ENCODE data around the gene ANKS3.

Gene ANKS3

GRCh38 chr16:4648917-4649316, 85.2 kb downstream of the ANKS3 start:
- no peak for DNase-seq (ENCODE audit: low read depth)
- H3K4me3 ChIP-seq (ENCODE audit: low read depth, low read length), result no peak overlapping the region
- TF ChIP-seq CTCF (IDR thresholded peaks at IDR 0.05; ENCODE audit: low read depth, low read length, missing control alignments), result no peak
- in situ Hi-C loops (cut with HindIII; ENCODE audit: low sequenced_read_pairs), result loop anchor here (25.0 kb wide), 1 partner anchor 137 kb away; no protein-coding TSS in a partner anchor

GRCh38 chr16:4647644-4647980, 86.5 kb downstream of the ANKS3 start:
- in situ Hi-C loops (cut with HindIII; ENCODE audit: low sequenced_read_pairs), result loop anchor here (25.0 kb wide), 1 partner anchor 135 kb away; no protein-coding TSS in a partner anchor
- no peak for DNase-seq (ENCODE audit: low read depth)
- no peak overlapping the region for H3K4me3 ChIP-seq (ENCODE audit: low read depth, low read length)
- no peak for TF ChIP-seq CTCF (IDR thresholded peaks at IDR 0.05; ENCODE audit: low read depth, low read length, missing control alignments)

GRCh38 chr16:4646773-4647643, 87.1 kb downstream of the ANKS3 start:
- TF ChIP-seq CTCF (IDR thresholded peaks at IDR 0.05; ENCODE audit: low read depth, low read length, missing control alignments), result no peak
- in situ Hi-C loops (cut with HindIII; ENCODE audit: low sequenced_read_pairs), result loop anchor here (25.0 kb wide), 1 partner anchor 135 kb away; no protein-coding TSS in a partner anchor

More at GRCh38 chr16:4646773-4647643, 87.1 kb downstream of the ANKS3 start:
- no peak overlapping the region for H3K4me3 ChIP-seq (ENCODE audit: low read depth, low read length)
- no peak for DNase-seq (ENCODE audit: low read depth)
